GM23338 (cell line): Measurements from ENCODE around the gene TMEM52. TPM values are rescaled to one million over a fixed set of nuclear protein-coding genes. Genes with fewer than 3 reads are reported as not detected.

Experiments
- ATAC-seq: fragments of 200-7000 bp; cut with Tn5 transposase; 3 replicates; pipeline ENCODE4 v1.9.1; 2020
- DNase-seq: peaks from one replicate; pipeline ENCODE4 v3.0.0-alpha.2; 2015; ENCODE audit warnings: low spot score
- H2AFZ ChIP-seq: fragments of 200-600 bp; sonication (generic); 2 replicates; pipeline ENCODE4 v1.8.0; 2016; ENCODE audit warnings: antibody characterized with exemption, mild to moderate bottlenecking, moderate library complexity
- H3F3A ChIP-seq: fragments of 200-600 bp; sonication (generic); replicated peaks from 2 replicates; pipeline ENCODE4 v1.8.0; 2017; ENCODE audit warnings: antibody characterized with exemption, mixed run types, low read depth
- H3K27ac ChIP-seq: fragments of 200-600 bp; sonication (generic); 2 replicates; pipeline ENCODE4 v1.6.1; 2016; ENCODE audit warnings: low read depth
- H3K27me3 ChIP-seq: fragments of 200-600 bp; sonication (generic); 2 replicates; pipeline ENCODE4 v1.8.0; 2016; ENCODE audit warnings: mild to moderate bottlenecking, mixed run types, moderate library complexity; ENCODE audit not compliant: insufficient read depth
- H3K36me3 ChIP-seq: fragments of 200-600 bp; sonication (generic); 2 replicates; pipeline ENCODE4 v1.8.0; 2016; ENCODE audit warnings: mild to moderate bottlenecking; ENCODE audit not compliant: insufficient read depth
- H3K4me1 ChIP-seq: fragments of 200-600 bp; sonication (generic); 2 replicates; pipeline ENCODE4 v1.8.0; 2016; ENCODE audit warnings: mild to moderate bottlenecking, moderate library complexity; ENCODE audit not compliant: insufficient read depth
- H3K4me2 ChIP-seq: fragments of 200-600 bp; sonication (generic); 2 replicates; pipeline ENCODE4 v1.7.1; 2017; ENCODE audit warnings: mixed run types
- H3K4me3 ChIP-seq: fragments of 200-600 bp; sonication (generic); 2 replicates; pipeline ENCODE4 v1.6.1; 2016; ENCODE audit warnings: mixed run types
- H3K79me2 ChIP-seq: fragments of 200-600 bp; sonication (generic); replicated peaks from 2 replicates; pipeline ENCODE4 v1.8.0; 2017; ENCODE audit warnings: mild to moderate bottlenecking; ENCODE audit not compliant: insufficient read depth
- H3K9me2 ChIP-seq: fragments of 200-600 bp; sonication (generic); 2 replicates; pipeline ENCODE4 v1.8.0; 2017; ENCODE audit not compliant: insufficient read depth
- H4K20me1 ChIP-seq: fragments of 200-600 bp; sonication (generic); replicated peaks from 2 replicates; pipeline ENCODE4 v1.8.0; 2017; ENCODE audit warnings: mild to moderate bottlenecking; ENCODE audit not compliant: insufficient read depth
- H3K27ac Mint-ChIP-seq: 2 replicates; pipeline ENCODE4 v1.8.0; 2020; ENCODE audit warnings: inconsistent platforms, mild to moderate bottlenecking, moderate library complexity, mixed read lengths
- H3K27me3 Mint-ChIP-seq: 3 replicates; pipeline ENCODE4 v1.8.0; 2022; ENCODE audit warnings: low read depth, mild to moderate bottlenecking, moderate library complexity, mixed read lengths, inconsistent platforms; ENCODE audit not compliant: insufficient read depth, poor library complexity
- H3K36me3 Mint-ChIP-seq: 3 replicates; pipeline ENCODE4 v1.8.0; 2021; ENCODE audit warnings: low read depth, mild to moderate bottlenecking, inconsistent platforms, moderate library complexity, mixed read lengths
- H3K4me1 Mint-ChIP-seq: 3 replicates; pipeline ENCODE4 v1.8.0; 2020; ENCODE audit warnings: mild to moderate bottlenecking, inconsistent platforms, mixed read lengths
- H3K4me3 Mint-ChIP-seq: 3 replicates; pipeline ENCODE4 v1.8.0; 2021; ENCODE audit warnings: moderate library complexity, mild to moderate bottlenecking, inconsistent platforms, mixed read lengths
- H3K9me3 Mint-ChIP-seq: 3 replicates; pipeline ENCODE4 v1.8.0; 2020; ENCODE audit warnings: moderate library complexity, mild to moderate bottlenecking, inconsistent platforms, mixed read lengths
- CREB1 ChIP-seq: fragments of 250-450 bp; sonication (Bioruptor Pico); IDR thresholded peaks from 2 replicates; pipeline ENCODE4 v1.5.0; 2020; ENCODE audit warnings: low read depth, mild to moderate bottlenecking, moderate library complexity
- CTCF ChIP-seq, 2 experiments: fragments of 200-600 bp in 1 of 2; sonication (generic) in 1 of 2; conservative IDR thresholded peaks; 2 replicates each; pipeline versions ENCODE4 v1.5.1 to v1.6.1; 2016 to 2017; ENCODE audit warnings: antibody characterized with exemption in 2 of 2, low read depth in 2 of 2, mild to moderate bottlenecking in 2 of 2, moderate library complexity in 1 of 2
- EZH2 ChIP-seq: fragments of 200-600 bp; sonication (generic); IDR thresholded peaks from one replicate; pipeline ENCODE4 v1.8.0; 2017; ENCODE audit warnings: antibody characterized with exemption, mild to moderate bottlenecking, low read depth; ENCODE audit not compliant: unreplicated experiment
- EZH2phosphoT487 ChIP-seq: fragments of 200-600 bp; sonication (generic); IDR thresholded peaks from one replicate; pipeline ENCODE4 v1.8.1; 2018; ENCODE audit warnings: antibody characterized with exemption; ENCODE audit not compliant: unreplicated experiment
- JUNB ChIP-seq: IDR thresholded peaks from one replicate; pipeline ENCODE4 v1.6.1; 2016; ENCODE audit warnings: antibody characterized with exemption; ENCODE audit not compliant: unreplicated experiment
- NANOG ChIP-seq: IDR thresholded peaks from 2 replicates; pipeline ENCODE4 v1.6.1; 2016; ENCODE audit warnings: antibody characterized with exemption, borderline replicate concordance
- POLR2AphosphoS5 ChIP-seq: IDR thresholded peaks from 2 replicates; pipeline ENCODE4 v1.6.1; 2016; ENCODE audit warnings: antibody characterized with exemption, low read depth
- REST ChIP-seq: IDR thresholded peaks from one replicate; pipeline ENCODE4 v1.6.1; 2018; ENCODE audit warnings: antibody characterized with exemption; ENCODE audit not compliant: unreplicated experiment
- STAT1 ChIP-seq: IDR thresholded peaks from one replicate; pipeline ENCODE4 v1.6.1; 2016; ENCODE audit warnings: antibody characterized with exemption; ENCODE audit not compliant: unreplicated experiment
- ZNF114 ChIP-seq: fragments of 250-450 bp; sonication (Bioruptor Pico); IDR thresholded peaks from 2 replicates; pipeline ENCODE4 v1.5.0; 2020; ENCODE audit warnings: mild to moderate bottlenecking, moderate library complexity
- ZNF331 ChIP-seq: fragments of 250-450 bp; sonication (Bioruptor Pico); IDR thresholded peaks from 2 replicates; pipeline ENCODE4 v1.5.0; 2020; ENCODE audit warnings: low read depth, mild to moderate bottlenecking, moderate library complexity
- polyA plus RNA-seq: library from polyadenylated mRNA; unstranded; fragments of >200 nt; fragmentation: Nextera tagmentation; extraction: Ambion mirVana; gene quantifications from 2 replicates; pipeline ENCODE4 v1.2.1, GENCODE V29; 2016
- total RNA-seq: library from RNA; depleted of rRNA; stranded (reverse); fragments of >200 nt; shearing (Covaris generic); gene quantifications from 2 replicates; pipeline ENCODE4 v1.2.3, GENCODE V29; 2014
- TF ChIP-seq, protein P1 (sequence below): IDR thresholded peaks from 2 replicates; pipeline ENCODE4 v1.6.1; 2016; ENCODE audit warnings: antibody characterized with exemption

TMEM52 gene
- total and polyA plus RNA-seq, 2 experiments from 2014 or later = 19.5 to 25.0 TPM

GRCh38 chr1:1927751-1928150, 8.7 kb upstream of the TMEM52 start (continued):
- TF ChIP-seq CTCF (conservative IDR thresholded peaks at IDR 0.05; ENCODE audit: low read depth in 2 of 2) (no peak), JUNB (no peak), NANOG (no peak), STAT1 (no peak), ZNF331 (CRISPR knock-in tag) (no peak), EZH2 (no peak)

DNA sequence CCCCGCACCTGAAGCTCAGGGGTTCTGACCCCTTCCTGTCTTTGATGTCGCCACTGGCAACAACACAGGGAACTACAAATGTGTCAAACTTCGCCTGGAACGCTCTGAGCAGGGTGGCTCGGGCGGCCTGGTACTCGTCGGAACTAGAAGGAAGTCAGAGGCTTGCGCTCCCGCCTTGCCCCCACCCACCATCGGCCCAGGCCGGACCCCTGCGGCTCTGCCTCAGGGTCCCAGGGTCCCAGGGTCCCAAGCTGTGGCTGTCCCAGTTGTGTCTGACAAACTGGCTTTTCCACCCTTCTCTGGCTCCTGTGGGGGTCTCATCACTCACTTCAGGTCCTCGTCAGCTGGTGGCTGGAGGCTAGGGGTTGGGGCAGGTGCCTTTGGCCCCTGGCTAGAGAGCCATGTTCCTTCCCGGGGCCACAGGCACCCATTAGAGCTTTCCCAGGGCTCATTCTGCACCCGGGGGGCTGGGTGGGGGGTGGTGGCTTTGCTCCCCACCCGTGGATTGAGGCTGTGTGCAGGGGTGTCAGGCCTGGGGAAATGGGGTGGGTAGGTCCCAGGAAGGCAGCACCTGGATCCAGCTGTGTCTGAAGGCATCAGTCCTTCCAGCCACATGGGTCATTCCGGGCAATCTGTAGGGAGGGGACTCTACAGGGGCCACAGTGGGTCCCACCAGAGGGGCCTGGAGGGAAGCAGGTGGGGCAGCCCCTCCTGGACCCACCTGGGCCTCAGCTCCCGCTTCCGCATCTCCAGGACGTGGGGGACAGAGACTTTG, 8.0 kb upstream of the TMEM52 start:
- H3K4me3 Mint-ChIP-seq = no peak overlapping the region
- no peaks in the 10 kb centered on the region for H3K79me2 ChIP-seq
- H3K4me2 ChIP-seq = no peak overlapping the region
- no peaks in the 10 kb centered on the region; the same call in 2 of the 3 replicates for H3K4me1 Mint-ChIP-seq
- peaks cover 5% of the 10 kb centered on the region for H3K27me3 Mint-ChIP-seq
- ATAC-seq = no peak
- no peaks in the 10 kb centered on the region for H3K27me3 ChIP-seq
- H3K4me3 ChIP-seq = no peak overlapping the region
- no peak overlapping the region for H3K27ac Mint-ChIP-seq
- H3K9me3 Mint-ChIP-seq = peaks cover 12% of the 10 kb centered on the region
- H2AFZ ChIP-seq = no peak overlapping the region
- DNase-seq = no peak
- H4K20me1 ChIP-seq = no peaks in the 10 kb centered on the region
- no peaks in the 10 kb centered on the region for H3K36me3 ChIP-seq
- 0 out of 2 replicates have a peak, but pooled peaks cover 3% of the 10 kb centered on the region for H3F3A ChIP-seq
- H3K9me2 ChIP-seq = no peaks in the 10 kb centered on the region
- H3K27ac ChIP-seq = no peak overlapping the region
- H3K36me3 Mint-ChIP-seq = no peaks in the 10 kb centered on the region
- no peaks in the 10 kb centered on the region for H3K4me1 ChIP-seq
- TF ChIP-seq, protein P1, sequence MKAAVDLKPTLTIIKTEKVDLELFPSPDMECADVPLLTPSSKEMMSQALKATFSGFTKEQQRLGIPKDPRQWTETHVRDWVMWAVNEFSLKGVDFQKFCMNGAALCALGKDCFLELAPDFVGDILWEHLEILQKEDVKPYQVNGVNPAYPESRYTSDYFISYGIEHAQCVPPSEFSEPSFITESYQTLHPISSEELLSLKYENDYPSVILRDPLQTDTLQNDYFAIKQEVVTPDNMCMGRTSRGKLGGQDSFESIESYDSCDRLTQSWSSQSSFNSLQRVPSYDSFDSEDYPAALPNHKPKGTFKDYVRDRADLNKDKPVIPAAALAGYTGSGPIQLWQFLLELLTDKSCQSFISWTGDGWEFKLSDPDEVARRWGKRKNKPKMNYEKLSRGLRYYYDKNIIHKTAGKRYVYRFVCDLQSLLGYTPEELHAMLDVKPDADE = no peak
- TF ChIP-seq REST (no peak), ZNF114 (CRISPR knock-in tag) (no peak), NANOG (no peak), STAT1 (no peak), JUNB (no peak), EZH2phosphoT487 (no peak), ZNF331 (CRISPR knock-in tag) (no peak), POLR2AphosphoS5 (no peak), CREB1 (CRISPR knock-in tag) (no peak), CTCF (conservative IDR thresholded peaks at IDR 0.05; ENCODE audit: low read depth in 2 of 2) (no peak), EZH2 (no peak)
